ENCODE results near the gene HEG1.

DNA sequence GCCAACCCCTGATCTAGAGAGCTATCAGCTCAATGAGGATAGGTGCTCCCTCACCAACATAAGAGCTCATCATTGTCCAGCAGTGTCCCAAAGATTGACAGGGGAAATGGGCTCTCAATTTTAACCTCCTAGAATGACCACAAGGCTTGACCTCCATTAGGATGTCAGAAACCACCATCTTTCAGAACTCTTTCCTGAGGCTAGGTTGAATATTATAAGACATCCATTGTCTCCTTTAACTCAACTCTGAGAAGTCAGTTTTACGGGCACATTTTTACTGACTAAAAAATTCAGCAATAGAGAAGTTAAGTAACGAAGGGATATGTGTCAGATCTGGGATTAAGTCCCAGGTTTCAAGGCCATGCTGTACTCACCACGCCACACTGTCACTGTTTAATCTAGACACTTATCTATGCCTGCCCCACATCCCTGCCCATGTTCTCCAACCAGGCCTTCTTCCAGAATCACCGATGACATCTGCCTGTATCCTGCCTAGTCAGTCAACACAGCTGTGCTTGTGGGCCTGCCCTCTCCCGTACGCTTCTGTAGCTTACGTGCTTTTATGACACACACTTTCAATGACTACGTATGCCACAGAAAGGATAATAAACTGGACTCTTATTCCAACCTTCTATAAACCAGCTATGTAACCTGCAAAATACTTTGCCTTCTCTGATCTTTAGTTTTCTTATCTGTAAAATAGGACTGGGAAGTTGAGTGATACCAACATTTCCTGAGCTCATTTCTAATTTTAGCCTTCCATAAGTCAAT is 104.1 kb downstream of the HEG1 start:
- TF ChIP-seq, protein P1, sequence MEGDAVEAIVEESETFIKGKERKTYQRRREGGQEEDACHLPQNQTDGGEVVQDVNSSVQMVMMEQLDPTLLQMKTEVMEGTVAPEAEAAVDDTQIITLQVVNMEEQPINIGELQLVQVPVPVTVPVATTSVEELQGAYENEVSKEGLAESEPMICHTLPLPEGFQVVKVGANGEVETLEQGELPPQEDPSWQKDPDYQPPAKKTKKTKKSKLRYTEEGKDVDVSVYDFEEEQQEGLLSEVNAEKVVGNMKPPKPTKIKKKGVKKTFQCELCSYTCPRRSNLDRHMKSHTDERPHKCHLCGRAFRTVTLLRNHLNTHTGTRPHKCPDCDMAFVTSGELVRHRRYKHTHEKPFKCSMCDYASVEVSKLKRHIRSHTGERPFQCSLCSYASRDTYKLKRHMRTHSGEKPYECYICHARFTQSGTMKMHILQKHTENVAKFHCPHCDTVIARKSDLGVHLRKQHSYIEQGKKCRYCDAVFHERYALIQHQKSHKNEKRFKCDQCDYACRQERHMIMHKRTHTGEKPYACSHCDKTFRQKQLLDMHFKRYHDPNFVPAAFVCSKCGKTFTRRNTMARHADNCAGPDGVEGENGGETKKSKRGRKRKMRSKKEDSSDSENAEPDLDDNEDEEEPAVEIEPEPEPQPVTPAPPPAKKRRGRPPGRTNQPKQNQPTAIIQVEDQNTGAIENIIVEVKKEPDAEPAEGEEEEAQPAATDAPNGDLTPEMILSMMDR (IDR thresholded peaks at IDR 0.05), result no peak
- TF ChIP-seq POLR2AphosphoS5 (IDR thresholded peaks at IDR 0.05), result no peak

All from stomach (tissue), 4 donors.